ENCODE measurements around the gene DPP10.

Gene DPP10

DNA sequence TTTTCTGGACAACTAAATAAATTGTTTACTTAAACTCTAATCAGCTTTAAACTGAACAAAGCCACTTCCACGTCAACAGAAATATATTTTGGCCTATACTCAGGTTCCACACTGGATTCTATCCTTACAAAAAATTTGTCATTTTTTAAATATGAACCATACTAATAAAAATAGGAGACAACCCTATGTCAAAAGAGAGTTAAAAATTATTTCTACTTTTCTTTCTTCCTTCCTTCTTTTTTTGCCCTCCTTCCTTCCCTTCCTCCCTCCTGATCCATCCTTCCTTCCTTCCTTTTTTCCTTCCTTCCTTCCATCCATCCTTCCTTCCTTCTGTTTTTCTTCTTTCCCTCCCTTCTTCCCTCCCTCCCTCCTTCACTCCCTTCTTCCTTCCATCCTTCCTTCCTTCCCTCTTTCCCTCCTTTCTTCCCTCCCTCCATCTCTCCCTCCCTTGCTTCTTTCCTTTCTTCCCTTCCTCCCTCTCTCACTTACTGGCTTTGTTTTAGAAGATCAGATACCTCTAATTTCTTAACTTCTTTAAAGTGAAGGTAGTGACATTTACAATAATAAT lies 1444.9 kb downstream of the DPP10 start:
- DNase-seq (ENCODE audit: low read depth), result no peak
- TF ChIP-seq, protein P1, sequence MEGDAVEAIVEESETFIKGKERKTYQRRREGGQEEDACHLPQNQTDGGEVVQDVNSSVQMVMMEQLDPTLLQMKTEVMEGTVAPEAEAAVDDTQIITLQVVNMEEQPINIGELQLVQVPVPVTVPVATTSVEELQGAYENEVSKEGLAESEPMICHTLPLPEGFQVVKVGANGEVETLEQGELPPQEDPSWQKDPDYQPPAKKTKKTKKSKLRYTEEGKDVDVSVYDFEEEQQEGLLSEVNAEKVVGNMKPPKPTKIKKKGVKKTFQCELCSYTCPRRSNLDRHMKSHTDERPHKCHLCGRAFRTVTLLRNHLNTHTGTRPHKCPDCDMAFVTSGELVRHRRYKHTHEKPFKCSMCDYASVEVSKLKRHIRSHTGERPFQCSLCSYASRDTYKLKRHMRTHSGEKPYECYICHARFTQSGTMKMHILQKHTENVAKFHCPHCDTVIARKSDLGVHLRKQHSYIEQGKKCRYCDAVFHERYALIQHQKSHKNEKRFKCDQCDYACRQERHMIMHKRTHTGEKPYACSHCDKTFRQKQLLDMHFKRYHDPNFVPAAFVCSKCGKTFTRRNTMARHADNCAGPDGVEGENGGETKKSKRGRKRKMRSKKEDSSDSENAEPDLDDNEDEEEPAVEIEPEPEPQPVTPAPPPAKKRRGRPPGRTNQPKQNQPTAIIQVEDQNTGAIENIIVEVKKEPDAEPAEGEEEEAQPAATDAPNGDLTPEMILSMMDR (IDR thresholded peaks at IDR 0.05; ENCODE audit: control insufficient read depth, extremely low read depth, insufficient read depth), result no peak
- no peak overlapping the region for H3K4me3 ChIP-seq (ENCODE audit: low read depth, low read length)
